ENCODE results near the gene GPR45. TPM values are rescaled to one million over a fixed set of nuclear protein-coding genes. Genes with fewer than 3 reads are reported as not detected.

GPR45 gene
- total RNA-seq, 1 donor, result not detected

DNA sequence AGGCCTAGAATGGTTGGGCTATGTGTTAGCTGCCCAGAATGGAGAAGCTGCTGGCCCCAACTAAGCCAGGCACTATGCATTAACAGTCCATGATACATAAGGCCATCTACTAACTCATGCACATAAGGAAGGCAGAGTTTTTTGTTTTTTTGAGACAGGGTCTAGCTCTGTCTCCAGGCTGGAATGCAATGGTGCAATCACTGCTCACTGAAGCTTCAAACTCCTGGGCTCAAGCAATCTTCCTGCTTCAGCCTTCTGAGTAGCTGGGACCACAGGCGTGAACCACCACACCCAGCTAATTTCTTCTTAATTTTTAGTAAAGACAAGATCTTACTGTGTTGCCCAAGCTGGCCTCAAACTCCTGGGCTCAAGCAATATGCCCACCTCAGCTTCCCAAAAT, 37.6 kb downstream of the GPR45 start:
- H4K20me1 ChIP-seq (ENCODE audit: insufficient read depth, low read length), result peaks cover 3% of the 10 kb centered on the region
- H2AFZ ChIP-seq (ENCODE audit: low read length), result no peak overlapping the region
- TF ChIP-seq, protein P1, sequence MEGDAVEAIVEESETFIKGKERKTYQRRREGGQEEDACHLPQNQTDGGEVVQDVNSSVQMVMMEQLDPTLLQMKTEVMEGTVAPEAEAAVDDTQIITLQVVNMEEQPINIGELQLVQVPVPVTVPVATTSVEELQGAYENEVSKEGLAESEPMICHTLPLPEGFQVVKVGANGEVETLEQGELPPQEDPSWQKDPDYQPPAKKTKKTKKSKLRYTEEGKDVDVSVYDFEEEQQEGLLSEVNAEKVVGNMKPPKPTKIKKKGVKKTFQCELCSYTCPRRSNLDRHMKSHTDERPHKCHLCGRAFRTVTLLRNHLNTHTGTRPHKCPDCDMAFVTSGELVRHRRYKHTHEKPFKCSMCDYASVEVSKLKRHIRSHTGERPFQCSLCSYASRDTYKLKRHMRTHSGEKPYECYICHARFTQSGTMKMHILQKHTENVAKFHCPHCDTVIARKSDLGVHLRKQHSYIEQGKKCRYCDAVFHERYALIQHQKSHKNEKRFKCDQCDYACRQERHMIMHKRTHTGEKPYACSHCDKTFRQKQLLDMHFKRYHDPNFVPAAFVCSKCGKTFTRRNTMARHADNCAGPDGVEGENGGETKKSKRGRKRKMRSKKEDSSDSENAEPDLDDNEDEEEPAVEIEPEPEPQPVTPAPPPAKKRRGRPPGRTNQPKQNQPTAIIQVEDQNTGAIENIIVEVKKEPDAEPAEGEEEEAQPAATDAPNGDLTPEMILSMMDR (IDR thresholded peaks at IDR 0.05; ENCODE audit: extremely low read depth, low read depth, low read length), result no peak
- no peak overlapping the region for H3K27ac ChIP-seq (ENCODE audit: low read depth, low read length)
- H3K9me3 ChIP-seq (ENCODE audit: low read depth, low read length), result no peaks in the 10 kb centered on the region
- H3K79me2 ChIP-seq (ENCODE audit: insufficient read depth, low read length), result no peaks in the 10 kb centered on the region
- H3K4me3 ChIP-seq (ENCODE audit: insufficient read depth, low read length), result no peak overlapping the region
- no peak overlapping the region for H3K4me2 ChIP-seq (ENCODE audit: insufficient read depth, low read length)
- no peaks in the 10 kb centered on the region for H3K4me1 ChIP-seq (ENCODE audit: insufficient read depth, low read length)
- H3K36me3 ChIP-seq (ENCODE audit: insufficient read depth, low read length), result peaks cover 32% of the 10 kb centered on the region
- no peaks in the 10 kb centered on the region for H3K27me3 ChIP-seq (ENCODE audit: insufficient read depth, low read length)
- no peak for DNase-seq (ENCODE audit: insufficient read length, low spot score, missing footprints)

DNA sequence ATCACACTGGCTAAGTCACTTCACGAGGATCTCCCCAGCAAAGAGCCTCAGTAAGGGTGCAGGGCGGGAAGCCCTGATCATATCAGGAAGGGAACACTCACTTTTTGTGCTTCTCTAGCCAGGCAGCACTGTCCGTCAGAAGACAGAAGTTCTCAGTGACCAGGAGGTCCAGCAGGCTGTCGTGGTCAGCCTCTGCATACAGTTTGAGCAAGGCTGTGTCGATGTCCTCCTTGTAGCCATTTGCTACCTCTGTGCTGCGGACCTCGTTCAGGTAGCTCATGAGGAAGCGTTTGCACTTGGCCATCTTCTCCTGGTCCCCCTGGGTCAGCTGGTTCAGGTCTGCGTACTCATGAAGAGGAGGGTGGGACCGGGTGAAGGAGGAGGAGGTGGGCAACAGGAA, 38.7 kb downstream of the GPR45 start:
- H4K20me1 ChIP-seq (ENCODE audit: insufficient read depth, low read length), result peaks cover 7% of the 10 kb centered on the region
- H3K4me1 ChIP-seq (ENCODE audit: insufficient read depth, low read length), result no peaks in the 10 kb centered on the region
- no peaks in the 10 kb centered on the region for H3K9me3 ChIP-seq (ENCODE audit: low read depth, low read length)
- TF ChIP-seq, protein P1 (IDR thresholded peaks at IDR 0.05; ENCODE audit: extremely low read depth, low read depth, low read length), result no peak
- no peak for DNase-seq (ENCODE audit: insufficient read length, low spot score, missing footprints)
- no peak overlapping the region for H3K27ac ChIP-seq (ENCODE audit: low read depth, low read length)
- no peak overlapping the region for H2AFZ ChIP-seq (ENCODE audit: low read length)
- no peak overlapping the region for H3K4me3 ChIP-seq (ENCODE audit: insufficient read depth, low read length)
- no peaks in the 10 kb centered on the region for H3K27me3 ChIP-seq (ENCODE audit: insufficient read depth, low read length)
- H3K36me3 ChIP-seq (ENCODE audit: insufficient read depth, low read length), result peaks cover 25% of the 10 kb centered on the region
- no peak overlapping the region for H3K4me2 ChIP-seq (ENCODE audit: insufficient read depth, low read length)
- no peaks in the 10 kb centered on the region for H3K79me2 ChIP-seq (ENCODE audit: insufficient read depth, low read length)

DNA sequence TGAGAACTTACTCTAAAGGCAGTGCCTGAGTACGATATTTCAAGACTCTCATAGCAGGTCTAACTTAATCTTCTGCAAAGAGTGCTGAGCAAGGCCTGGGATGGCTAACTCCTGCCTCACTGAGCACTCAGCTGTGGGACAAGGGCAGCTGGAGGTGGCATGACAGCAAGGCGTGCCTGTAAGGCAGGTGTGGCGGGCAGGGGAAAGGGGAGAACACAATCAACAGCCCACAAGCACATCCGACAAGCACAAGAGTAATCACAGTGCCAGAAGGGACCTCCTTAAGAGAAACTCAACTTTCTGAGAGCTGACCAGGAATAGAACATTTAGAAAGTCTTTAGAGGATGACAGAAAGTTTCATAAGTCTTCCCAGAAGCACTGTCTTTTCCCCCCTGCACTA, 42.0 kb downstream of the GPR45 start:
- H3K27me3 ChIP-seq (ENCODE audit: insufficient read depth, low read length), result no peaks in the 10 kb centered on the region
- peaks cover 35% of the 10 kb centered on the region for H3K36me3 ChIP-seq (ENCODE audit: insufficient read depth, low read length)
- no peak overlapping the region for H2AFZ ChIP-seq (ENCODE audit: low read length)
- no peak overlapping the region for H3K4me2 ChIP-seq (ENCODE audit: insufficient read depth, low read length)
- no peak overlapping the region for H3K27ac ChIP-seq (ENCODE audit: low read depth, low read length)
- no peaks in the 10 kb centered on the region for H3K79me2 ChIP-seq (ENCODE audit: insufficient read depth, low read length)
- TF ChIP-seq, protein P1 (IDR thresholded peaks at IDR 0.05; ENCODE audit: extremely low read depth, low read depth, low read length), result no peak
- peaks cover 7% of the 10 kb centered on the region for H4K20me1 ChIP-seq (ENCODE audit: insufficient read depth, low read length)
- no peak overlapping the region for H3K4me3 ChIP-seq (ENCODE audit: insufficient read depth, low read length)
- no peaks in the 10 kb centered on the region for H3K9me3 ChIP-seq (ENCODE audit: low read depth, low read length)
- DNase-seq (ENCODE audit: insufficient read length, low spot score, missing footprints), result no peak
- no peaks in the 10 kb centered on the region for H3K4me1 ChIP-seq (ENCODE audit: insufficient read depth, low read length)

DNA sequence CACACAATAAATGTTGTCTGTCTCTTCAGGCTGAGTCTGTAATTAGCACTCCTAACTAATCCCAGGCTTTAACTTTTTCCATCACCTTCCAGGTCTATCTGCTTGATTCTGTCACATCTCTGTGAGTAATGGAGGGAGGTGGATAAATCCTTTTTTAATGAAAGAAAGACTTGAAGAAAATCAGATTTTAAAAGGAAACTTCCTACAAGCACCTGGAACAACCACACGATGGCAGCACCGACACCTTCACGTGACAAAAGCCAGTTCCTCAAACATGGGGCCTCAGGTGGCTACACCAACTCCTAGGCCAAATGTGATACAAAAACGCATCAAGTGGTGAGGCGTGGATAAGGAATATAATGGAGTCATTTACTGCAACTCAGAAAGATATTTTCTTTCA, 46.1 kb downstream of the GPR45 start:
- Histone ChIP-seq H3K4me2 (ENCODE audit: insufficient read depth, low read length) (no peak overlapping the region), H2AFZ (ENCODE audit: low read length) (no peak overlapping the region), H3K36me3 (ENCODE audit: insufficient read depth, low read length) (peaks cover 48% of the 10 kb centered on the region), H3K4me1 (ENCODE audit: insufficient read depth, low read length) (peaks cover 8% of the 10 kb centered on the region), H3K27me3 (ENCODE audit: insufficient read depth, low read length) (no peaks in the 10 kb centered on the region), H3K27ac (ENCODE audit: low read depth, low read length) (no peak overlapping the region), H3K4me3 (ENCODE audit: insufficient read depth, low read length) (no peak overlapping the region), H4K20me1 (ENCODE audit: insufficient read depth, low read length) (peaks cover 7% of the 10 kb centered on the region), H3K9me3 (ENCODE audit: low read depth, low read length) (no peaks in the 10 kb centered on the region), H3K79me2 (ENCODE audit: insufficient read depth, low read length) (peaks cover 7% of the 10 kb centered on the region)
- TF ChIP-seq, protein P1 (IDR thresholded peaks at IDR 0.05; ENCODE audit: extremely low read depth, low read depth, low read length), result peak; percentile 74
- no peak for DNase-seq (ENCODE audit: insufficient read length, low spot score, missing footprints)
